H9 (cell line): ENCODE data around the gene PPP1R12B. TPM values are rescaled to one million over a fixed set of nuclear protein-coding genes. Genes with fewer than 3 reads are reported as not detected.
A peak's percentile ranks its signal among the peaks of the same experiment; 100 is the strongest.

Experiments used
- DNase-seq: peaks from one replicate; pipeline ENCODE4 v3.0.0-alpha.2; 2017
- H2AFZ ChIP-seq: one replicate; pipeline ENCODE4 v1.6.1; 2013; ENCODE audit warnings: mild to moderate bottlenecking, low read length, control low read depth, moderate library complexity
- H2AK5ac ChIP-seq: 2 replicates; pipeline ENCODE4 v1.6.1; 2013; ENCODE audit warnings: low read length, control low read depth, mixed read lengths; ENCODE audit not compliant: insufficient read length
- H2BK120ac ChIP-seq: one replicate; pipeline ENCODE4 v1.6.1; 2013; ENCODE audit warnings: low read depth, mild to moderate bottlenecking, low read length, control low read depth, inconsistent platforms; ENCODE audit not compliant: poor library complexity, severe bottlenecking
- H2BK12ac ChIP-seq: 2 replicates; pipeline ENCODE4 v1.6.1; 2013; ENCODE audit warnings: low read length, control low read depth, mixed read lengths, low read depth; ENCODE audit not compliant: insufficient read length
- H2BK15ac ChIP-seq: 2 replicates; pipeline ENCODE4 v1.6.1; 2013; ENCODE audit warnings: low read depth, low read length, control low read depth
- H2BK20ac ChIP-seq: one replicate; pipeline ENCODE4 v1.6.1; 2013; ENCODE audit warnings: low read depth, mild to moderate bottlenecking, low read length, control low read depth, inconsistent platforms; ENCODE audit not compliant: poor library complexity, severe bottlenecking
- H2BK5ac ChIP-seq: 2 replicates; pipeline ENCODE4 v1.6.1; 2013; ENCODE audit warnings: low read length, control low read depth, mixed read lengths; ENCODE audit not compliant: insufficient read length
- H3K14ac ChIP-seq: 2 replicates; pipeline ENCODE4 v1.6.1; 2013; ENCODE audit warnings: low read length, control low read depth; ENCODE audit not compliant: insufficient read depth
- H3K18ac ChIP-seq: 2 replicates; pipeline ENCODE4 v1.6.1; 2013; ENCODE audit warnings: low read depth, mild to moderate bottlenecking, mixed read lengths, low read length, control low read depth; ENCODE audit not compliant: insufficient read length
- H3K23ac ChIP-seq: 2 replicates; pipeline ENCODE4 v1.6.1; 2013; ENCODE audit warnings: low read length, control low read depth, mixed read lengths, low read depth; ENCODE audit not compliant: insufficient read length
- H3K23me2 ChIP-seq: 2 replicates; pipeline ENCODE4 v1.6.1; 2013; ENCODE audit warnings: low read depth, mild to moderate bottlenecking, mixed read lengths, low read length, control low read depth; ENCODE audit not compliant: insufficient read length, poor library complexity, severe bottlenecking
- H3K27ac ChIP-seq: 2 replicates; pipeline ENCODE4 v1.5.1; 2013; ENCODE audit warnings: low read length, control low read depth, mixed read lengths, low read depth; ENCODE audit not compliant: insufficient read length
- H3K27me3 ChIP-seq: 2 replicates; pipeline ENCODE4 v1.6.1; 2013; ENCODE audit warnings: low read length, control low read depth, inconsistent platforms; ENCODE audit not compliant: insufficient read depth
- H3K4ac ChIP-seq: 2 replicates; pipeline ENCODE4 v1.6.1; 2013; ENCODE audit warnings: low read depth, mild to moderate bottlenecking, control low read depth, inconsistent platforms, low read length, moderate library complexity
- H3K4me1 ChIP-seq: 2 replicates; pipeline ENCODE4 v1.6.1; 2013; ENCODE audit warnings: low read length, control low read depth, inconsistent platforms; ENCODE audit not compliant: insufficient read depth
- H3K4me2 ChIP-seq: 2 replicates; pipeline ENCODE4 v1.6.1; 2013; ENCODE audit warnings: low read length, control low read depth, mixed read lengths; ENCODE audit not compliant: insufficient read length, insufficient read depth
- H3K56ac ChIP-seq: 2 replicates; pipeline ENCODE4 v1.6.1; 2013; ENCODE audit warnings: low read depth, mild to moderate bottlenecking, mixed read lengths, low read length, control low read depth; ENCODE audit not compliant: insufficient read length
- H3K79me1 ChIP-seq: 2 replicates; pipeline ENCODE4 v1.6.1; 2013; ENCODE audit warnings: low read depth, mild to moderate bottlenecking, moderate library complexity, low read length, control low read depth, inconsistent platforms; ENCODE audit not compliant: insufficient read depth, poor library complexity, severe bottlenecking
- H3K79me2 ChIP-seq: 2 replicates; pipeline ENCODE4 v1.6.1; 2013; ENCODE audit warnings: low read length, control low read depth, inconsistent platforms; ENCODE audit not compliant: insufficient read depth
- H3K9ac ChIP-seq: 2 replicates; pipeline ENCODE4 v1.6.1; 2013; ENCODE audit warnings: low read length, control low read depth, mixed read lengths; ENCODE audit not compliant: insufficient read length; ENCODE audit errors: extremely low read depth
- H3K9me3 ChIP-seq: one replicate; pipeline ENCODE4 v1.6.1; 2013; ENCODE audit warnings: low read depth, low read length, inconsistent platforms; ENCODE audit not compliant: control insufficient read depth
- H3T11ph ChIP-seq: one replicate; pipeline ENCODE4 v1.6.1; 2013; ENCODE audit warnings: mild to moderate bottlenecking, low read length, control low read depth, inconsistent platforms
- H4K20me1 ChIP-seq: one replicate; pipeline ENCODE4 v1.6.1; 2013; ENCODE audit not compliant: control insufficient read depth, insufficient read length, insufficient read depth
- H4K5ac ChIP-seq: 2 replicates; pipeline ENCODE4 v1.6.1; 2013; ENCODE audit warnings: low read depth, mild to moderate bottlenecking, mixed read lengths, low read length, control low read depth; ENCODE audit not compliant: insufficient read length
- H4K8ac ChIP-seq: replicated peaks from 2 replicates; pipeline ENCODE4 v1.6.1; 2013; ENCODE audit warnings: low read length, control low read depth, mixed read lengths, low read depth; ENCODE audit not compliant: insufficient read length
- H4K91ac ChIP-seq: 2 replicates; pipeline ENCODE4 v1.6.1; 2013; ENCODE audit warnings: low read depth, mild to moderate bottlenecking, moderate library complexity, mixed read lengths, low read length, control low read depth; ENCODE audit not compliant: insufficient read length
- H3K27ac Mint-ChIP-seq, 3 experiments: 2 replicates in 2 of 3; 3 replicates in 1 of 3; pipeline ENCODE4 v1.8.0; 2020 to 2021; ENCODE audit warnings: mixed read lengths in 3 of 3, mild to moderate bottlenecking in 1 of 3, moderate library complexity in 1 of 3
- H3K27me3 Mint-ChIP-seq: 2 replicates; pipeline ENCODE4 v1.8.0; 2021; ENCODE audit warnings: low read depth, mild to moderate bottlenecking, moderate library complexity, mixed read lengths
- H3K36me3 Mint-ChIP-seq, 3 experiments: 2 replicates in 2 of 3; 3 replicates in 1 of 3; pipeline ENCODE4 v1.8.0; 2020 to 2021; ENCODE audit warnings: low read depth in 3 of 3, mixed read lengths in 3 of 3; ENCODE audit not compliant: insufficient read depth in 1 of 3
- H3K4me1 Mint-ChIP-seq, 2 experiments: 2 replicates each; pipeline ENCODE4 v1.8.0; 2020; ENCODE audit warnings: mixed read lengths in 2 of 2
- H3K4me3 Mint-ChIP-seq, 2 experiments: 2 replicates in 1 of 2; 3 replicates in 1 of 2; pipeline ENCODE4 v1.8.0; 2020 to 2021; ENCODE audit warnings: mild to moderate bottlenecking in 2 of 2, mixed read lengths in 2 of 2, moderate library complexity in 1 of 2
- H3K9me3 Mint-ChIP-seq, 2 experiments: 2 replicates in 1 of 2; 3 replicates in 1 of 2; pipeline ENCODE4 v1.8.0; 2020; ENCODE audit warnings: mild to moderate bottlenecking in 2 of 2, mixed read lengths in 2 of 2, moderate library complexity in 1 of 2
- CTCF ChIP-seq: fragments of 200-600 bp; sonication (generic); conservative IDR thresholded peaks from 3 replicates; pipeline ENCODE4 v1.8.0; 2021; ENCODE audit warnings: antibody characterized with exemption, mild to moderate bottlenecking
- WGBS: extraction: QIAGEN DNeasy Blood & Tissue Kit; methylation state at CpG from one replicate; pipeline ENCODE4 v1.1.7; 2013; ENCODE audit warnings: missing lambda C conversion rate, low lambda C conversion rate, mixed read lengths; ENCODE audit not compliant: insufficient read length; ENCODE audit errors: extremely low coverage; 5-methylcytosine and 5-hydroxymethylcytosine counted together
- total RNA-seq: library from RNA; stranded (reverse); gene quantifications from 2 replicates; pipeline ENCODE4 v1.2.1, GENCODE V29; 2021

Gene PPP1R12B
- total RNA-seq, 1 experiment from 2014 or later, result 12.9 TPM

GRCh38 chr1:202599669-202600431, 251.4 kb downstream of the PPP1R12B start:
- H3K56ac ChIP-seq, result no peak overlapping the region
- no peak overlapping the region for H3K23ac ChIP-seq
- Mint-ChIP-seq H3K4me3 (no peak overlapping the region), H3K36me3 (peaks cover 0 to 1% (median 0%) of the 10 kb centered on the region in 3 experiments; a peak in 4 of 7 replicates), H3K4me1 (peaks cover 4 to 7% of the 10 kb centered on the region in 2 experiments; a peak in 2 of 4 replicates), H3K9me3 (no peaks in the 10 kb centered on the region), H3K27me3 (peaks cover 2% of the 10 kb centered on the region; the same call in 1 of the 2 replicates), H3K27ac (no peak overlapping the region; a peak in 1 of 7 replicates)
- no peak overlapping the region for H3K4me2 ChIP-seq
- no peaks in the 10 kb centered on the region for H3K79me2 ChIP-seq
- no peaks in the 10 kb centered on the region for H3K9me3 ChIP-seq
- no peaks in the 10 kb centered on the region for H3K27me3 ChIP-seq
- no peak overlapping the region for H2BK5ac ChIP-seq
- H2BK15ac ChIP-seq, result no peak overlapping the region
- H3K18ac ChIP-seq, result no peak overlapping the region
- H2BK12ac ChIP-seq, result no peak overlapping the region
- H4K8ac ChIP-seq, result no peak overlapping the region
- H4K20me1 ChIP-seq, result no peaks in the 10 kb centered on the region
- no peaks in the 10 kb centered on the region for H3K4me1 ChIP-seq
- no peak overlapping the region for H3K4ac ChIP-seq
- H3K27ac ChIP-seq, result no peak overlapping the region
- no peak overlapping the region for H3T11ph ChIP-seq
- peak; percentile 82 for TF ChIP-seq CTCF
- no peak overlapping the region for H2BK20ac ChIP-seq
- H3K14ac ChIP-seq, result no peak overlapping the region
- DNase-seq, result peak; percentile 84
- no peaks in the 10 kb centered on the region for H3K23me2 ChIP-seq
- H4K91ac ChIP-seq, result no peak overlapping the region
- no peak overlapping the region for H3K9ac ChIP-seq
- no CpG with 5 or more reads among the region's 16 CpGs for WGBS
- H2AK5ac ChIP-seq, result no peak overlapping the region
- H3K79me1 ChIP-seq, result no peaks in the 10 kb centered on the region
- H4K5ac ChIP-seq, result no peak overlapping the region
- H2BK120ac ChIP-seq, result no peak overlapping the region
- H2AFZ ChIP-seq, result no peak overlapping the region
